ENCODE results near the gene PRKCE. TPM values are rescaled to one million over a fixed set of nuclear protein-coding genes. Genes with fewer than 3 reads are reported as not detected.

Gene PRKCE
- total RNA-seq, 4 donors from 2014 or later: 10.9 to 19.6 (median 14.9) TPM

GRCh38 chr2:45612285-45612684 is 39.2 kb upstream of the PRKCE start:
- no peak for TF ChIP-seq CTCF (IDR thresholded peaks at IDR 0.05; ENCODE audit: low read depth)

DNA sequence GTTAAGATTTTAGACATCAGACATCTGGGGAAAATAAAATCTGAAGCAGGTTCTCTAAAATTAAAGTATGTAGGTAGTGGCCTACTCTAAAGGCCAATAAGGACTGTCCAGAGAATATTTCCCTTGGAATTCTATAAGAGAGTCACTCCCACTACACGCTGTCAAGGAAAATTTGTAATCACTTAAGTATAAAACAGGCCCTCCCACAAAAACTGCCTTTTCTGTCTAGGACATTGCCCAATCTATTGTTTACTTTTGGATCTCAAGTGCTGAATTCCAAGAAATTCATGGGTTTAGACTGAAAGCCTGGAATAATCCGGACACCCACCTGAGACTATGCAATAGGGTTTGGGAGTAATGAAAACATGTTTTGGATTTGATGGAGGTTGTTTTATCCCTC is 38.7 kb upstream of the PRKCE start:
- TF ChIP-seq CTCF (IDR thresholded peaks at IDR 0.05; ENCODE audit: low read depth): no peak

DNA sequence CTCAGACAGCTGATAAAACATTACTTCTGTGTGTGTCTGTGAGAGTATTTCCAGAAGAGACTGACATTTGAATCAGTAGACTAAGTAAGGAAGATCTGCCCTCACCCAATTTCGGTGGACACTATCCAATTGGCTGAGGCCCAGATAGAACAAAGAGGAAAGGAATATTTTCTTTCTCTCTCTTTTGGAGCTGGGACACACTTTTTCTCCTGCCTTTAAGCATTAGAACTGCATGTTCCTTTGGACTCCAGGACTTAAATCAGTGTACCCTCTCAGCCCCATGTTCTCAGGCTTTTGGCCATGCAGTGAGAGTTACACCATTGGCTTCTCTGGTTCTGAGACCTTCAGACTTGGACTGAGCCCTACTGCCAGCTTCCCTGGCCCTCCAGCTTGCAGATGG is 37.1 kb upstream of the PRKCE start:
- TF ChIP-seq CTCF (IDR thresholded peaks at IDR 0.05; ENCODE audit: low read depth): no peak

GRCh38 chr2:45614871-45615415 is 36.5 kb upstream of the PRKCE start:
- TF ChIP-seq CTCF (IDR thresholded peaks at IDR 0.05; ENCODE audit: low read depth): no peak

- TF ChIP-seq CTCF (IDR thresholded peaks at IDR 0.05; ENCODE audit: low read depth): no peak
Observed at GRCh38 chr2:45616658-45617411, 34.6 kb upstream of the PRKCE start.

GRCh38 chr2:45617496-45617895 is 34.0 kb upstream of the PRKCE start:
- TF ChIP-seq CTCF (IDR thresholded peaks at IDR 0.05; ENCODE audit: low read depth): no peak

DNA sequence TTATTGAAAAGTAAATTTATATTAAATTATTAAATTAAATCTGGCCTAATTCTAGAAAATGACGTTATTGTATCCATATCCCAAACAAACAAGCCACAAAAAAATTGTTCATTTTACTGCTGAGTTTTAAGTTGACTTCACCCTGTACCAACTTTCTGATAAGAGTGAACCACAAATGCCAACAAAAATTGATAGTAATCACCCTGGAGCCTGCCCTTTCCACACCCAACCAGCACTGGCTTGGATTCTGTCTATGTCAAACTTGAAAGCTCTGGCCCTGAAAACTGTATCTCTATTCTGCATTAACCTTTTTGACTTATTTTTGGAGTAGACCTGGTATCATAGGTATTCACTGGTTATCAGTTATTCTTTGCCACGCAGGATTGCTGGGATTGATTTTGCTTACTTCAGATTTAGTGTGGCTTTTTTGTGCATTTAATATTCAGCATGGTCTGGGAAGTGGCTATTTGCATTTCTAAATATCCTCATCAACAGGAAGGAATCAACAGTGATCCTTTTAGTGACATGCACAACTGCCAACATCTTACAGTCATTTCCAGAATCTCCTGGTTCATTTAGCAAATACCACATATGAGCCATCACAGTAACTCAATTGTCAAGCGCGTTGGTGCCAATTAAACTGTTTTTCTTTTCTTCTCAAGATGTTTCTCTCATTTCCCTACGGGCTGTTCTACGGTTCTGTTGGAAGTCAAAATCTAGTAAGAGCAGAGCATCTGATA is 29.0 kb upstream of the PRKCE start:
- no peak for TF ChIP-seq CTCF (IDR thresholded peaks at IDR 0.05; ENCODE audit: low read depth)
